Activated CD4-positive, alpha-beta T cell treated with anti-CD3 and anti-CD28 coated beads, Interleukin-2, amount 50 U/mL, for 1 hour (primary cell): ENCODE measurements around the gene APP.

ENCODE experiments used
- DNase-seq: peaks from one replicate; pipeline ENCODE4 v3.0.0-alpha.2; 2020

Gene APP

GRCh38 chr21:26170471-26171257 is at the start of gene APP:
Gene APP, minus strand, starts transcription at chr21:26170770. Its CDS starts 150 bp downstream, at chr21:26170620.
- DNase-seq: peak; percentile 88

GRCh38 chr21:26212220-26212619 is 41.6 kb upstream of the APP start:
- DNase-seq: no peak

- no peak for DNase-seq
Measured at GRCh38 chr21:26210614-26211013, 40.0 kb upstream of the APP start.

GRCh38 chr21:26207021-26207420 is 36.5 kb upstream of the APP start:
- no peak for DNase-seq

GRCh38 chr21:26199456-26199855 is 28.9 kb upstream of the APP start:
- DNase-seq: no peak

GRCh38 chr21:26195708-26196107 is 25.1 kb upstream of the APP start:
- no peak for DNase-seq

GRCh38 chr21:26194811-26195251 is 24.3 kb upstream of the APP start:
- DNase-seq: no peak

- DNase-seq: no peak
Measured at GRCh38 chr21:26194326-26194725, 23.8 kb upstream of the APP start.

- no peak for DNase-seq
Measured at GRCh38 chr21:26191609-26192008, 21.0 kb upstream of the APP start.

- no peak for DNase-seq
Measured at GRCh38 chr21:26188422-26188821, 17.9 kb upstream of the APP start.

- DNase-seq: no peak
Measured at GRCh38 chr21:26185446-26185845, 14.9 kb upstream of the APP start.

- no peak for DNase-seq
Measured at GRCh38 chr21:26185021-26185420, 14.5 kb upstream of the APP start.

- no peak for DNase-seq
Measured at GRCh38 chr21:26179501-26179900, 8.9 kb upstream of the APP start.

GRCh38 chr21:26177746-26178426 is 7.3 kb upstream of the APP start:
- no peak for DNase-seq

- no peak for DNase-seq
Measured at GRCh38 chr21:26177187-26177586, 6.6 kb upstream of the APP start.

GRCh38 chr21:26171258-26172100 is 909 bp upstream of the APP start:
- DNase-seq: no peak

- peak; percentile 29 for DNase-seq
Measured at GRCh38 chr21:26169611-26170470, 729 bp downstream of the APP start.

- peak; percentile 42 for DNase-seq
Measured at GRCh38 chr21:26169061-26169610, 1.4 kb downstream of the APP start.

- DNase-seq: no peak
Measured at GRCh38 chr21:26168371-26168770, 2.2 kb downstream of the APP start.

- no peak for DNase-seq
Measured at GRCh38 chr21:26167593-26167992, 3.0 kb downstream of the APP start.

GRCh38 chr21:26165331-26165730 is 5.2 kb downstream of the APP start:
- no peak for DNase-seq

GRCh38 chr21:26164311-26164710 is 6.3 kb downstream of the APP start:
- DNase-seq: no peak
